Keratinocyte (primary cell): ENCODE data around the gene CNTNAP5. TPM values are rescaled to one million over a fixed set of nuclear protein-coding genes. Genes with fewer than 3 reads are reported as not detected.

Experiments used
- DNase-seq: peaks from one replicate; pipeline ENCODE4 v3.0.0-alpha.2; 2011; ENCODE audit warnings: low read depth, missing footprints, low spot score
- FAIRE-seq: peaks from 2 replicates; lab custom pipeline; 2011; peaks lifted over from hg19 to GRCh38; lab: Jason Lieb, UNC
- H2AFZ ChIP-seq: 2 replicates; pipeline ENCODE4 v1.6.0; 2012; ENCODE audit warnings: low read length, control low read depth, inconsistent platforms; ENCODE audit not compliant: control insufficient read depth
- H3K27ac ChIP-seq: 2 replicates; pipeline ENCODE4 v1.5.1; 2011; ENCODE audit warnings: low read length; ENCODE audit not compliant: control insufficient read depth, insufficient read depth
- H3K27me3 ChIP-seq: 3 replicates; pipeline ENCODE4 v1.6.0; 2011; ENCODE audit warnings: low read length; ENCODE audit not compliant: control insufficient read depth, insufficient read depth; ENCODE audit errors: extremely low read depth
- H3K36me3 ChIP-seq, 2 experiments: 2 replicates in 1 of 2; 3 replicates in 1 of 2; pipeline ENCODE4 v1.5.1; 2011; ENCODE audit warnings: low read length in 2 of 2, mild to moderate bottlenecking in 1 of 2; ENCODE audit not compliant: control insufficient read depth in 2 of 2, insufficient read depth in 2 of 2; ENCODE audit errors: extremely low read depth in 1 of 2
- H3K4me1 ChIP-seq: 3 replicates; pipeline ENCODE4 v1.5.1; 2011; ENCODE audit warnings: low read length; ENCODE audit not compliant: control insufficient read depth, insufficient read depth; ENCODE audit errors: extremely low read depth
- H3K4me2 ChIP-seq: 3 replicates; pipeline ENCODE4 v1.6.0; 2011; ENCODE audit warnings: low read depth, low read length; ENCODE audit not compliant: control insufficient read depth, insufficient read depth; ENCODE audit errors: extremely low read depth
- H3K4me3 ChIP-seq, 3 experiments: fragments of 200-600 bp in 1 of 3; sonication (generic) in 1 of 3; 2 replicates in 2 of 3; 3 replicates in 1 of 3; pipeline ENCODE4 v1.5.1; 2011 to 2016; ENCODE audit warnings: low read length in 3 of 3, mild to moderate bottlenecking in 3 of 3, control low read depth in 2 of 3, inconsistent platforms in 1 of 3, low read depth in 1 of 3, mixed read lengths in 1 of 3, mixed run types in 1 of 3, moderate library complexity in 1 of 3; ENCODE audit not compliant: control insufficient read depth in 2 of 3, insufficient read depth in 2 of 3; ENCODE audit errors: extremely low read depth in 1 of 3
- H3K79me2 ChIP-seq: 2 replicates; pipeline ENCODE4 v1.6.0; 2012; ENCODE audit warnings: low read length; ENCODE audit not compliant: control insufficient read depth, insufficient read depth
- H3K9ac ChIP-seq: 3 replicates; pipeline ENCODE4 v1.6.0; 2011; ENCODE audit warnings: low read length; ENCODE audit not compliant: control insufficient read depth, insufficient read depth; ENCODE audit errors: extremely low read depth
- H3K9me1 ChIP-seq: 3 replicates; pipeline ENCODE4 v1.6.0; 2011; ENCODE audit warnings: low read length; ENCODE audit not compliant: control insufficient read depth, insufficient read depth; ENCODE audit errors: extremely low read depth
- H3K9me3 ChIP-seq: 2 replicates; pipeline ENCODE4 v1.5.1; 2012; ENCODE audit warnings: low read depth, low read length; ENCODE audit not compliant: control insufficient read depth
- H4K20me1 ChIP-seq: 3 replicates; pipeline ENCODE4 v1.6.0; 2011; ENCODE audit warnings: low read length; ENCODE audit not compliant: control insufficient read depth, insufficient read depth; ENCODE audit errors: extremely low read depth
- CTCF ChIP-seq, 3 experiments: IDR thresholded peaks in 1 of 3; conservative IDR thresholded peaks in 1 of 3; optimal IDR thresholded peaks in 1 of 3; 2 replicates in 2 of 3; 3 replicates in 1 of 3; pipeline versions ENCODE3 to v1.5.1; 2011; ENCODE audit warnings: low read length in 3 of 3, mild to moderate bottlenecking in 3 of 3, moderate library complexity in 2 of 3, control low read depth in 1 of 3, inconsistent platforms in 1 of 3; ENCODE audit not compliant: insufficient read depth in 2 of 3; ENCODE audit errors: extremely low read depth in 1 of 3
- EZH2 ChIP-seq: IDR thresholded peaks from one replicate; pipeline ENCODE4 v1.6.1; 2012; ENCODE audit warnings: inconsistent platforms, mild to moderate bottlenecking, low read length, moderate library complexity
- dilution Hi-C: fragments of 300-500 bp; cut with MboI; formaldehyde crosslinking; loops from one replicate; pipeline ENCODE4 v1.7.0; 2020; ENCODE audit warnings: low sequenced_read_pairs; ENCODE audit not compliant: extremely low pct_ligation_motif_present
- polyA plus RNA-seq, 5 experiments: library from polyadenylated mRNA; depleted of rRNA in 3 of 5; stranded (reverse) in 3 of 5; stranded (forward) in 1 of 5; unstranded in 1 of 5; fragments of >200 nt; gene quantifications; 1 replicate in 1 of 5; 2 replicates in 3 of 5; 3 replicates in 1 of 5; pipeline versions ENCODE4 v1.2.1 to v1.2.3, GENCODE V29; 2011 to 2012; ENCODE audit warnings: missing spikeins in 2 of 5, low read depth in 1 of 5, low replicate concordance in 1 of 5

CNTNAP5 gene
- polyA plus RNA-seq, 1 donor (not counting 4 experiments of a cell fraction or from before 2014, with no cell fraction given) = not detected

- Histone ChIP-seq H3K9ac (no peak overlapping the region), H3K9me1 (no peaks in the 10 kb centered on the region), H3K36me3 (no peaks in the 10 kb centered on the region), H3K27ac (no peak overlapping the region), H3K79me2 (no peaks in the 10 kb centered on the region), H3K9me3 (peaks cover 2% of the 10 kb centered on the region), H3K4me3 (no peak overlapping the region), H4K20me1 (no peaks in the 10 kb centered on the region), H2AFZ (no peak overlapping the region), H3K4me2 (no peak overlapping the region), H3K4me1 (no peaks in the 10 kb centered on the region), H3K27me3 (no peaks in the 10 kb centered on the region)
- no peak for FAIRE-seq
- TF ChIP-seq EZH2 (no peak), CTCF (optimal IDR thresholded peaks at IDR 0.05 in 1 of 3, IDR thresholded peaks at IDR 0.05 in 1 of 3, conservative IDR thresholded peaks at IDR 0.05 in 1 of 3; ENCODE audit: extremely low read depth in 1 of 3, insufficient read depth in 2 of 3, low read length in 3 of 3) (no peak)
- no peak for DNase-seq
- dilution Hi-C loops = no loop called here
These were observed 928.8 kb downstream of the CNTNAP5 start for GRCh38 chr2:124953921-124954320.

GRCh38 chr2:124959581-124959980 lies 934.5 kb downstream of the CNTNAP5 start:
- TF ChIP-seq CTCF (optimal IDR thresholded peaks at IDR 0.05 in 1 of 3, IDR thresholded peaks at IDR 0.05 in 1 of 3, conservative IDR thresholded peaks at IDR 0.05 in 1 of 3; ENCODE audit: extremely low read depth in 1 of 3, insufficient read depth in 2 of 3, low read length in 3 of 3) (no peak), EZH2 (no peak)
- FAIRE-seq (no peak), DNase-seq (no peak)
- Histone ChIP-seq H3K9me3 (peaks cover 2% of the 10 kb centered on the region), H3K9me1 (no peaks in the 10 kb centered on the region), H3K79me2 (no peaks in the 10 kb centered on the region), H3K27me3 (no peaks in the 10 kb centered on the region), H4K20me1 (no peaks in the 10 kb centered on the region), H3K36me3 (no peaks in the 10 kb centered on the region), H3K4me1 (no peaks in the 10 kb centered on the region), H3K4me3 (no peak overlapping the region), H2AFZ (no peak overlapping the region), H3K4me2 (no peak overlapping the region), H3K9ac (no peak overlapping the region), H3K27ac (no peak overlapping the region)
- dilution Hi-C loops = no loop called here
